GM18498 (cell line): ENCODE results near the gene SLFN12L.
"Not testable (repeated sequence)": the region's sequence is repeated elsewhere in the genome, so short reads cannot be mapped to it uniquely, and the experiment has no call there.

Experiments used
- ATAC-seq: cut with Tn5 transposase; IDR thresholded peaks from one replicate; pipeline ENCODE4 v1.9.1; 2021; ENCODE audit warnings: mild to moderate bottlenecking, moderate library complexity; ENCODE audit not compliant: unreplicated experiment

SLFN12L gene

DNA sequence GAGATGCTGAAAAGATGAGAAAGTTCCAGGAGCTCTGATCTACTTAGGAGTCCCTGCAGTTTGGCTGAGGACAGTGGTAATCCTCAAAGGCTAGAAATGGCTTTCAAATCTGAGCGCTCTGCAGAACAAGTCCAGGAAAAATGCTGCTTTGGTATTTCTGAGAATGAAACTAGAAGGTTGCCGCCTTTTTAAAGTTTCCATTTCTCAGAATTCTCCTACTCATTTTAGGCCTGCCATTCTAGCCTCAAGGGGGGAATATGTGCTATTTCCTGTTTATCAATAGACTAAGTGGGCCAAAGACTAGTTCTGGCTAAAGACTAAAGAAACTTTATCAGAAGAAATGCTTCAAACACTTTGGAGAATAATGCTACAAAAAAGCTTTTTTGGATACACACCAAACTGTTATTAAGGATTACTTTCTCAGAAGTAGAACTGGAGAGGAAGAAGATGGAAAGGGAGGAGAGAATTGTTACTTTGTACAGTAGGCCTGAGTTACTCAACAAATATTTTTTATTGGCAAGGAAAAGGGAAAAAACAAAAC, at the start of gene SLFN12L:
Gene SLFN12L, minus strand, starts transcription at position 78 of the 541 bp plus-strand sequence. CDS start 15,314 bp downstream, outside the sequence.
- ATAC-seq: no peak

DNA sequence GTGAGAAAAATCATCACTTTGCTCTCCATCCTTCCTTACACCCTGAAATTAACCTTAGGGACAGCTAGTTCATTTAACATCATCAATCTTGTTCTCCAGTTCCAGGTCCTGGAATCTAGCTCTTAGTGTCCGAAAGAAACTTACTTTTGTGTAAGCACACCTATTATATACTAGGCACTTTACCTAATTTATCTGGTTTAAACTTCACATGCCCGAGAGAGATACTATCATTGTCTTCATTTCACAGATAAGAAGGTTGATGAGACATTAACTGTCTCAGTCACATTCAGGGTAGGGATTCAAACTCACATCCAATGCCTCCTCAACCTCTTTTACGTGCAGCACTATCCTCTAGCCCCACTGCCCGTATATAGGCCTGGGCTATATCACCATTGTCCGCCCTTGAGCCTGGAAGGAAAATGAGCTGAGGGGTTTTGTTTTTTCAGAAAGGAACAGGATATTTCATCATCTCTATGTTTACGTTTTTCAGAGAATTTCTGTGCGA, 49.1 kb upstream of the SLFN12L start:
- ATAC-seq: peak; percentile 17

DNA sequence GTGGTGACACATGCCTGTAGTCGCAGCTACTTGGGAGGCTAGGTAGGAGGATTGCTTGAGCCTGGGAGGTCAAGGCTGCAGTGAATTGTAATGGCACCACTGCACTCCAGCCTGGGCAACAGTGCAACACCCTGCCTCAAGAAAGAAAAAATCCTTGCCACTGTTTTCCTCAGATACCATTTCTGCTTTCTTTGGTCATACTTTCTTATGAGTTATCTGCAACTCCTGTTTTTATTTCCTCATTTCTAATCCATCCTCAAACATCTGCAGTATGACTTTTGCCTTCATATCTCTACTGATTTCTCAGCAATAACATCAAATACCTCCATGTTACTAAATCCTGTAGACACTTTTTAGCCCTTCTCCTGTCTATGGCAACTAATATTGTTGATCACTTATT, 46.6 kb upstream of the SLFN12L start:
- ATAC-seq: no peak

DNA sequence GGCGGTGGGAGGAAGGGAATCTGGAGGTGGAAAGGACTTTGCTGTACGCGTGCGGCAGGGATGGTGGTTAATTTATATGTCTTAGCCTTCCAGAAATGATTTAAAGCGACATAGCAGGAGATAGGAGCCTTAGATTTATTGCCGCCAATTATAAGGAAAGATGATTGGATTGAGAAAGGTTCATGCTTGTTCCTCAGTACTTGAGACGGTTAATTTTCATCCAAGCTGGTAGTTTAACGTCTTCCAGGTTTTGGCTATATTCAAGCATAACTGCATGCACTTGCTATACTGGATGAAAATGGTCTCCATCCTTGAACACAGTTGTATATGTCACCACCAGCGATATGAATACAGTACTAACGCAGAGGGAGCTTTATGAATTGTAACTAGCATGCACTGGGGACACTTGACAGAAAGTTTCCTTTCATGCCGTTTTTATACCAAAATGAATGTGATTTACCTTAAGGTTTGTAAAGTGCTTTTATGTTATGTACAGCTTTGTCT, 41.5 kb upstream of the SLFN12L start:
- no peak for ATAC-seq

DNA sequence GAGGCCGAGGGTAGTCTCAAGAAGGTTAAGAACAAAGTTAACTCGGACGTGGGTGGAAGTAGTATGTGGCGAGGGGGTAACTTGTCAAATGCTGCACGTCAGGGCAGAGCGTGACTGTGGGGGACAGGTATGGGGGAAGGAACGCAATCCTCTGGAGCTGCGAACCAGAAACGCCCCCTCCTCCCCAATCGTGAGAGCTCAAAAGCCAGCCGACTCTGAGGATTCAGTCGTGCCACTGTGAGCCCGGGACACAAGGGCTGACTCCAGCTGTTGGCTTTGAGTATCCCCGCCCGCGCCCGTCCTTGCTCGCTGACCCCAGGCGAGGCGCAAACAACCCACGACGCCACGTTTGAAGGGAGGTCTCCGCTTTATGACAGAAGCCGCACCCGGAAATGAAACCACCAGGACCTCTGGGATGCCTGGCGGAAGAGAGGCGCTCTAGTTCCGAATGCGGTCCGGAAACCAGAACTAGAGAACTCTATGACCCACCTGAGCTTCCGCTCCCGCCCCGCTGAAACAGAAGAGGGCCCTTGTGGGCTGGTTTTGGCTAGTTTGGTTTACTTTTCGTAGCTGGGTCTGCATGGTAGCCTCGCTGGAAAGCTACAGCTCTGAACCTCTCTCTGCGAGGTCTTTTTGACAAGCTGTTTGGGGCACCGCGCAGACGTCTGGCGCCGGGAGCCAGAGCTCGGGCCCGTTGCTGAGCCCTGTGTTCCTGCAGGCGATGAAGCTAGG, 40.9 kb upstream of the SLFN12L start, which contains the start of gene PEX12:
Gene PEX12, minus strand, starts transcription at position 375 of the 732 bp plus-strand sequence. CDS start 550 bp downstream, outside the sequence.
- ATAC-seq: peak; percentile 90

DNA sequence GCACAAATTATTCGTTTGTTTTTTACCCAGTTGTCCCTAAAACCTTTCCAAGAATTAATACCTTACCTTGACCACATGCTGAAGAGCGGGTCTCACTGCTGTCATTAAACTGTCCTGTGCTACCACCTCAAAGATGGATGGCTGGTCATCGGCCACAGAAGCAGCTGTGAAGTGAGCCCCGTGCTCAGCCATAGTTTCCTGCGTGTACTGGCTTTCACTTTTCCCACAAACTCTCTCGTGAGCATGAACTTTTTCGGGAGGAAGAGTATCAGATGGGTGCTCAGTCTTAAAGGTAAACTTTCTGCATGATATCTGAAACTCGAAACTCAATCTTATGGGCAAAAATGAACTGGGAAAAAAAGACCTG, 40.3 kb upstream of the SLFN12L start:
- ATAC-seq: no peak

DNA sequence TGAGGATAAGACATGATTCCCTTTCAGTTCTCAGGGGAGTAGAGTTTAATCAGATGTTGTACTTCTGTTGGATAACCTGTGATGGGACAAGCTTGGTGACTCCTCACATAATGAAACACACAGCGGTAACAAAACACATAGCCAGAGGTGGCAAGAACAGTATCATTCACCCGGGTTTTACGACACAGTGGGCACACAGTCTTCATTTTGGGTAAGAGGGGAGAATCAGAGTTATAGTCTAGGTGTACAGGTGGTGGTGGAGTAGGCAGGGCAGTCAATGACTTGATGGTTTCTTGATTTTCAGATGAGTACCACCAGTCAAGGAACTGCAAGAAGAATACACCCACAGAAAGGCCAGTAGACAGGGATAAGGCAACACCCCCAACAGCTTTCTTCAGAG, 38.3 kb upstream of the SLFN12L start:
- ATAC-seq: no peak

DNA sequence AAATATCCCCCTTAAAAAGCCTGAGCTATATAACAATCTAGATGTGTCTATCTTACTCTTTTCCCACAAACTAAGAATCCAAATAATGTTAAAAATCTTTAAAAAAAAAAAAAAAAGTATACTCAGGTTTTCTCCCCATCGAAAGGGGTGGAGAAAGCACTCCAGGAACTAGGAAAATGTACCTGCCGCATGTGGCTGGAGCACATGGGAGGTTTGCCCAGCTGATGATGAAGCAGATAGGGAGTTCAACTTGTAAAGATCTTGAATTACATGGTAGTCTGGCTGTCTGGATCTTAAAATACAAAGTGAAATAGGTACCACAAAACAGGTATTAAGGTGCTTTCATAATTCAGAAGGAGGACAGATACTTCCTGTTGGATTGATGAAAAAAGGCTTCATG, 31.9 kb upstream of the SLFN12L start:
- ATAC-seq: no peak

DNA sequence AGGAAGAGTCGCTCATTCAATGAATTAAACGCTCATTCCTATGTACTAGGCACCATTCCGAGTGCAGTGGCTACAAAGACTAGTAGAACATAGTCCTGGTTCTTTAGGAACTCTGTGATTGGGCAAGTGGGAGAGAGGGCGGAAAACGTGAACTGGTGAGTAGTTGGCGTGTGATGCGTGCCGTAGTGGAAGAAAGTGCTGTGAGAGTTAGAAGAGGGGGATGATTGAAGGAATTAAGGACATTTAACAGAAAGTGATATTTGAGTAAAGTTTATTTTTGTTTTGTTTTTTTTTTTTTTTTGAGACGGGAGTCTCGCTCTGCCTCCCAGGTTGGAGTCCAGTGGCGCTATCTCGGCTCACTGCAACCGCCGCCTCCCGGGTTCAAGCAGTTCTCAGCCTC, 31.1 kb upstream of the SLFN12L start:
- ATAC-seq: no peak

DNA sequence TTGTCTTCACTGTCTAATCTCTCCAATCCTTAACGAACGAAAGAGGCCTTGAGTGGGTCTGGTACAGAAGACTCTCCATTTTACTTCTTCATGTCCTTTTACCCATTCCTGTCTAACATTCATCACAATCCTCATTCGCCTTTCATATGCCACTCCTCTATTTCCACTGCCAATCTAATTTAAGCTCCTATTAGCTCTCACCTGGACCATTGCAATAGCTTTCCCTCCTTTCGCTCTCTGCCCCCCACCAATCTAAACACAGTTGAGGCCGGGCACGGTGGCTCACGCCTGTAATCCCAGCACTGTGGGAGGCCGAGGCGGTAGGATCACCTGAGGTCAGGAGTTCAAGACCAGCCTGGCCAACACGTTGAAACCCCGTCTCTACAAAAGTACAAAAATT, 29.5 kb upstream of the SLFN12L start:
- ATAC-seq: no peak

DNA sequence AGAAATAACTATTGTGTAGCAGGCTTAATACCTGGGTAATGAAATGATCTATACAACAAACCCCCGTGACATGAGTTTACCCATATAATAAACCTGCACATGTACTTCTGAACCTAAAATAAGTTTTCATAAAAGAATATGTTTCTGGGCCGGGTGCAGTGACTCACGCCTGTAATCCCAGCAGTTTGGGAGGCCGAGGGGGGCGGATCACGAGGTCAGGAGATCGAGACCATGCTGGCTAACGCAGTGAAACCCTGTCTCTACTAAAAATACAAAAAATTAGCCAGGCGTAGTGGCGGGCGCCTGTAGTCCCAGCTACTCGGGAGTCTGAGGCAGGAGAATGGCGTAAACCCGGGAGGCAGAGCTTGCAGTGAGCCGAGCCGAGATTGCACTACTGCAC, 25.7 kb upstream of the SLFN12L start:
- ATAC-seq: not testable (repeated sequence)

DNA sequence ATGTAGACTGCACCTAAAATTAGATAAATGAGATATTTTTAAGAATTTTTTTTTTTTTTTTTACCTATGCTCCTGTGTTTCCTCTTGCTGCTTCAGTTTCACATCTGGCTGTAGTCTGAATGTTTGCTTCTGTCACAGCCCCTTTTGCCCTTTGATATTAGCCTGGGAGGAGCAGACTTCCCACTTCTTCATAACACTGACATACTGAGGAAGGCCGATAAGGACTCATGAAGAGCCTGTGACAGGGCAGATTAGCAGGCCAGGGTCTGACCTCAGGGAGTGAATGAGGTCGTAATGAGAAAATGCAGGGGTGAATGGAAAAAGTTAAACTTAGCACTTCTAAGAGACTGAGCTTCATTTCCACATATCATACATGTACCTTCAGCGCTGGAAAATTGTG, 23.2 kb upstream of the SLFN12L start, which contains the start of gene SLFN14:
Gene SLFN14, minus strand, starts transcription at position 117 of the 400 bp plus-strand sequence. CDS start 2,757 bp downstream, outside the sequence.
- ATAC-seq: no peak

DNA sequence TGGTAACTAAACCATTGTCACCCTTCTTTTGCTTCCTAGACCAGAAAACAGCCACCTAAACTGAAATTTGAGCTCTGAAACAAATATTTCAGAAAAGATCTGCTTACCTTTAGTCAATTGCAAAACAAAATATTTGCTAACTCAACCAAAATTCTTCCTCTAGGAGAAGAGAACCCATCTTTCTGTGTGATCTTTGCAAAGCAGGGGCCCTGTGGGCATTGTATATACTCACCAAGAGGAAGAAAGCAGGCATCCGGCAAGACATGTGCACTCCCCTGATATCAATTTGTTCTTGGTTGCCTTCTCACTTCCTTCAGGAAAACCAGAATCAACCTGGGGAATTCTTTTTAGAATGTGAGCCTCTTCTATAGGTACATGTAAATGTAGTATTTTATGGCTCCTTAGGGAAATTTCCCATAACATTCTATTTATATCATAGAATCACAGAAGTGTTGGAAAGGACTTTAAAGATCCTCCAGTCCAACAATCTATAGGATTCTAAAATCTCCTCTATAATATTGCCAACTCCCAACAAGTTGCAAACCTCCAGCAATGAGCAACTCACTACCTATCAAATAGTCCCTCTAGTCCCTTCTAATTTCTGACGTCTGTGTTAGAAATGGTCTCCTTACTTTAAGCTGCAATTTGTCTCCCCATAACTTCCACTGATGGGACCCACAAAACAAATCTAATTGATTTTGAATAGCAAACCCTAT, 22.2 kb upstream of the SLFN12L start:
- no peak for ATAC-seq

DNA sequence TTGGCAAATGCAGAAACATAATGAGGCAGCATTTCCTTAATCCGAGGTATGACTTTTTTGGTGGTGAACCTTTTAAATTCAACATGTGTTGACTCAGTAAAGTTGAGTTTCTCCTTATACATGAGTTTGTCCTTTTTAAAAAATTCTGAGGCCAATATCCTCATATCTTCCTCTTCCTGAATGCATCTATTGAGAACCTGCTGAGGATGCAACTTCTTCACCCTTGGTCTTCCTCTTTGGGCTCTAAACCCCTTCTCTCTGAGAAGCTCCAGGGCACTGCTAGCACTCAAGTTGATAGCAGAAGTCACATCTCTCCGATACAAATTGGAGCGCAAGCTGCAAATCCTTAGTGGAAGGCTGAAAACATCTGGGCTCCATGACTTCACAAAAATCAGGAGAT, 19.9 kb upstream of the SLFN12L start:
- ATAC-seq: no peak

DNA sequence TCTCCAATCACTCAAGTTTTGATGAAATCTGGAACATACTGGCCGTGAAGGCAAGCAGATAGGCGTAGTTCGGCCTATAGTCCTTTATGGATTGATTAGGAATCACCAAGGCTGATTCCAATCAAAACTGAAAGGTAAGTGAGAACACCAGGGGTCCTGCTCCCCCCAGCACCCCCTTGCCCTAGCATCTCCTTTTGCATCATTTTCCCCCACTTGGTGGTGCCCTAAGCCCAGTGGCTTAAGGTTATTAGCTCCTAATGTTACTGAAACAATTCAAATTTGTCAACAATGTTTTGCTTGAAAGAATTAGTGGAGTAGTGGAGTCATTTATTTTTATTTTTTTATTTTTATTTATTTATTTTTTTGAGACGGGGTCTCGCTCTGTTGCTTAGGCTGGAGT, 18.2 kb upstream of the SLFN12L start:
- no peak for ATAC-seq

DNA sequence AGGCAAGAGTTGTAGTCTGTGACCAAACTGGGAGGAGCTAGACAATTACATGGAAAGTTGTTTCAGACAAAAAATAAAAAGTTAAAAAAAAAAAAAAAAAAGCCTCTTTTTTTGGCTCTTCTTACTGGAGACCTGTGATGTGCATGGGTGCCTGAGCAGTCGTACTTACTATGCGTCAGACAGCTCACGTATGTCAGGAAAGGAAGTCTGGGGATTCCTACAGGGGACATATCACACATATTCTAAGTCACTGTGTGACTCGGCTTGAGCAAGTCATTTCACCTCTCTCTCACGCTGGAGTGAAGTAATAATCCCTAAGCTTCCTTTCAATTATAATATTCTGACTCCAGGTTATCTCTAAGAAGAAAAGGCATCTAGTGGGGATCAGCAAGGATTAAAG, 17.2 kb upstream of the SLFN12L start:
- ATAC-seq: no peak

DNA sequence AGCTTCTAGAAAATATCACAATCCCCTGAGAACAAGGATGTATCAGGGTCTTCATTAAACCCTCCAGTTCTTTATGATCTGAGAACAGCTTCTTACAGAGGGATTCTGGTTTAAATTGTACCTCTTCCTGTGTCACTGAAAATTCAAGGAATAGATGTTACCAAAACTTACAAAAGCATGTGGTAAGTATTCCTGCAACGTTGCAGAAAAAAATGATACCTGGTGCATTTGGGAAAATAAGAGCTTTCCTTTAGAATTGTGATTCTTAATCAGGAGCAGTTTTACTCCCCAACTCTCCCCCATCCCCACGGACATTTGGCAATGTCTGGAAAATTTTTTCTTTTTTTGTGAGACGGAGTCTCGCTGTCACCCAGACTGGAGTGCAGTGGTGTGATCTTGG, 15.8 kb upstream of the SLFN12L start:
- ATAC-seq: no peak

DNA sequence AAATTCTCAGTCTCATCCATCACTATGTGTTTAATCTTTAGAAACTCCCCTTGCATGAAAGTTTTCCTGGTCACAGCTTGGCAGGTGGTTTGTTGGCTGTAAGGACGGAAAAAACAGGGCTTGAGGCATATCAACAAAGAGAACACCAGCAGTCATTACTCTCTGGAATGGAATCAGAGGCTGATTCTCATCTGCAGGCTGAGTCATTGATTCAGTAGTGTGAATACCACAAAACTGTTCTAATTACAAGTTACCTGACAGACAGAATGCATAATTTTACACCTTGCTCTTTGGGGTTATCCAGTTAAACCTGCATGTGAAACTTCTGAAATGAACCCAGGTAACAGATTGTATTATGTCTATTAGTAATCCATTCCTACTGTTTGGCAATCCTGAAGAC, 11.5 kb upstream of the SLFN12L start:
- ATAC-seq: no peak

DNA sequence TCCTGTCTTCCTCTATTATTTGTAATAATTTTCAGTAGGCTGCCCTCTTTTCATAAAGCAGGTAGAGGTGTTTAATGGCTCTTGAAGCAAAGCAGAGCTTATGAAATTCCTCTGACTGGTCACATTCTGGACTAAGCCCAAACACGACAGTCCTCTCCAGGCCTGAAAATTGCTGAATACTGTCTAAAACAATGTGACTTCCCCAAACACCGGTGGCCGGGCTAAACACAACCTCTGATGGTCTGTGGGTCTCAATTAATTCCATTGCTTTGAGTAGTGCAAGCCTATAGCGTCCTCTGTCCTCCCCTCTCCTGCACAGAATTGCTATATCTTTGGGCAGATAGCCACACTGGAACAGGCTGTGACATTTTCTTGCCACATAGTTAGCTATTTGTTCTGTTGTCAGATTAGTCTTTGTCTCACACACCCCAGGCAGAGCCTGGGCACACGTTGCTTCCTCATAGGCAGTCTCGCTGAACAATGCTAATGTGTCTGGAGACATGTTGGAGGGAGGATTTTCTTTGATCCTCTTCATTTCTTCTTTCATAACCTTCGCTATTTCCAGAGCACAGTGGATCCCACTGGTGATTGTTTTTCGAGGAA, 10.8 kb upstream of the SLFN12L start:
- no peak for ATAC-seq

DNA sequence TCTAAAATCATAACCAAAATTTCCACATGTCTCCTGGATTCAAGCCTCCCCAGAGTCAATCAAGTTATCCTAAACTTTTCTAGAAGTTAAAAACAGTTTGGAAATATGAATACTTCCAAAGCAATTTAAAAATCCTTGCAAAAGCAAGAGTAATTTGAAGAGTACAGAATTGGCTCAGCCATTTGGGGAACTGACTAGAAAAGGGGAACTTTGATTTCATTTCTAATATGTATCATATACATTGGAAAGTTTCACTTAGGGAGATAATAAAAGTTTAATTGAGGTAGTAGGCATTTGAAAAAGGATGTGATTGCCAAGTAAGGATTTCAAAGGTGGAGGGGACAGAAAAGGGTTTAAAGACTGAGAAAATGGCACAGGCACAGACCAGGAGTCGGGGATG, 9.0 kb upstream of the SLFN12L start:
- ATAC-seq: no peak

DNA sequence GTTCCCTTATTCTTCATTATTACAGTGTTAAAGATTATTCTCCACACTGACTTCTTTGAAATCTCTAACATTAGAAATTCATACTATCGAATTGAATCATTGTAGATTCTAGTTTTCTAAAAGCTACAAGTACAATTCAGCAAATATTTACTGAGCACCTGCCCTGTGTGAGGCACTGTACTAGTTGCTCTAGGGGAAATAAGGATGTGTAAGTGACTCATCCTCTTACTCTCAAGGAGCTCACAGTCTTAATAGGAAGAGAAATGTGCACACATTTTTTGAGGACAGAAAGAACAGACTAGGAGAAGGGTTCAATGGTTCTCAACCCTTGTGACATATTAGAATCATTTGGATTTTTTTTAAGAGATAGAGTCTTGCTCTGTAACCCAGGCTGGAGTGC, 7.7 kb upstream of the SLFN12L start:
- ATAC-seq: no peak
